IPS-18a (cell line): ENCODE data around the gene MICAL3.
"Not testable (repeated sequence)": the region's sequence is repeated elsewhere in the genome, so short reads cannot be mapped to it uniquely, and the experiment has no call there.

ENCODE experiments used
- H3K27ac ChIP-seq: one replicate; pipeline ENCODE4 v1.5.1; 2013; ENCODE audit warnings: low read length
- H3K27me3 ChIP-seq: one replicate; pipeline ENCODE4 v1.6.1; 2013; ENCODE audit warnings: mild to moderate bottlenecking, low read length; ENCODE audit not compliant: control insufficient read depth, insufficient read depth
- H3K36me3 ChIP-seq: one replicate; pipeline ENCODE4 v1.6.1; 2013; ENCODE audit warnings: low read depth, low read length; ENCODE audit not compliant: control insufficient read depth
- H3K4me1 ChIP-seq: one replicate; pipeline ENCODE4 v1.6.1; 2013; ENCODE audit warnings: low read depth, low read length; ENCODE audit not compliant: control insufficient read depth
- H3K4me3 ChIP-seq: one replicate; pipeline ENCODE4 v1.5.1; 2013; ENCODE audit warnings: low read length
- H3K9ac ChIP-seq: one replicate; pipeline ENCODE4 v1.6.1; 2013; ENCODE audit warnings: mild to moderate bottlenecking, low read length, moderate library complexity
- H3K9me3 ChIP-seq: one replicate; pipeline ENCODE4 v1.6.1; 2013; ENCODE audit warnings: low read depth, low read length; ENCODE audit not compliant: control insufficient read depth

Gene MICAL3

DNA sequence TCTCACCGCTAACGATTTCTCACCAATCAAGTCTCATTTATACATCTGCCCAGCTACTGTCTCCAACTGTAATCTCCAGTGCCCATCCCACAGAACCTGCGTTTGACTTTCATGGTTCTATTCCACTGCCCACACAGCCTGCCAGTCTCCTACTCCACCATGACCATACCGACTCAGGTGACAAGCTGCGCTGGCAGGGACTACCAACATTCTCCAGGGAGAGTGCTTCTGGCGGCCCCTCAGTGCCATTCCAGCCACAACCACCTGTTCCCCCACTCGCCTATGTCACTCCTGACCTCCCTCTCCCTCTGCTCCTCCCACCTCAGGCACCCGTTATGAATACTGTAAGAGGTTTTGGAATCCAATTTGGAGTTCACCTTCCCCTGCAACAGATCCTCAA lies 141.6 kb downstream of the MICAL3 start:
- H3K4me1 ChIP-seq, result no peaks in the 10 kb centered on the region
- peaks cover 10% of the 10 kb centered on the region for H3K36me3 ChIP-seq

DNA sequence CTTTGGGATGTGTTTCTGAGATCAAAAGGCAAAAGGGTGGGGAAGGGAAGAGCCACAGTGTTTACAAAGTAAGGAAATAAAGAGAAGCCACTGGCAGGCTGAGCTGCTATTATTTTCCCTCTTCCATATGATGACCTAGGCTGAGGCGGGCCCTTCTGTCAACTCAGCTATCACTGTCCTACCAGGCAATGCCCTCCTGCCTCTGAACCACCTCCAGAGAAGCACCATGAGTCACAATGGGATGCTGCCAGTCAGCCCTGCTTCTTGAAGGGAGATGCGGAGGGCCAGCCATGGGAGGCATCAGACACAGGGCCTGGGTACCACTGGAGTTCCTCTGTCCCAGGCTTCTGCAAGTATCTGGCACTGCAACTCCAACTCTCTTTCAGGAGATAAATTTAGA lies 142.2 kb downstream of the MICAL3 start:
- H3K27ac ChIP-seq, result no peak overlapping the region
- peaks cover 36% of the 10 kb centered on the region for H3K27me3 ChIP-seq
- H3K4me1 ChIP-seq, result no peaks in the 10 kb centered on the region
- no peak overlapping the region for H3K9ac ChIP-seq
- peaks cover 10% of the 10 kb centered on the region for H3K36me3 ChIP-seq
- H3K9me3 ChIP-seq, result no peaks in the 10 kb centered on the region
- no peak overlapping the region for H3K4me3 ChIP-seq

More for the DNA sequence above, 141.6 kb downstream of the MICAL3 start:
- H3K9ac ChIP-seq, result no peak overlapping the region
- no peaks in the 10 kb centered on the region for H3K9me3 ChIP-seq
- H3K27ac ChIP-seq, result no peak overlapping the region
- peaks cover 30% of the 10 kb centered on the region for H3K27me3 ChIP-seq
- no peak overlapping the region for H3K4me3 ChIP-seq

DNA sequence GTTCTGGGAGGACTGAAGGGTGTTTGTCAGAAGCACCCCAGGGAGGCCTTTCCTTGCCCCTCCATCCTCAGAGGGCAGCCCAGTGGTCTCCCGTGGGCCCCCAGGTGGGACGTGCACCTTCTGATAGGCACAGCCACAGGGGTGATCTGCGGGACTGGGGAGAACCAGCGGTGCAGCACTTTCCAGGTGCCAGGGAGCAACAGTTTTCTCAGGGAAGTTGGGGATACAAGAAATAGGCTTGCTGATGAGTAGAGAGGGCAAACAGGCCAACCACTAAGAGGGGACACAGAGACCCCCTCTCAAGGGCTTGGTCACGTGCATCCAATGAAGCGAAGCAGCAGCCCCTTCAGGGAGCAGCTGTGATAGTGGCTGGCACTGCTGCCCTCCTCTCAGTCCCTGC lies 143.0 kb downstream of the MICAL3 start:
- no peaks in the 10 kb centered on the region for H3K4me1 ChIP-seq
- peaks cover 10% of the 10 kb centered on the region for H3K36me3 ChIP-seq
- no peak overlapping the region for H3K9ac ChIP-seq

DNA sequence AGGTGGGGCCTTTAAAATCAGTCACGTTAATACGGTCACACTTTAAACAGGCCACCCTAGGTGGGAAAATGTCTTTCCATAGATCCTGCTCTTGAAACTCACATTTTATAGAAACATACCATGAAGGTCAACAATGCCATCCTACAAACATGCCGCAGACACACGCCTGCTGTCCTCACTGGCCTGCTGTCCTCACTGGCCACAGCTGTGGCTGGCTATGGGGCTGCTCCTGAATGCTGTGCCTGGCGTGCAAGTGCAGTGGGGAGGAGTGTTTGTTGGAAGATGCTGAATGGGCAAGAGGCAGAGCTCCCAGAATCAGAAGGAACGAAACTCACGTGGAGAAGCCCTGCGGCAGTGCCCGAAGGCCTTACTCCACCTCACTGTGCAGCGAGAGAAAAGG lies 143.9 kb downstream of the MICAL3 start:
- H3K9me3 ChIP-seq, result no peaks in the 10 kb centered on the region
- H3K4me1 ChIP-seq, result no peaks in the 10 kb centered on the region
- H3K36me3 ChIP-seq, result peaks cover 4% of the 10 kb centered on the region
- H3K9ac ChIP-seq, result no peak overlapping the region
- no peak overlapping the region for H3K4me3 ChIP-seq
- H3K27me3 ChIP-seq, result peaks cover 53% of the 10 kb centered on the region
- no peak overlapping the region for H3K27ac ChIP-seq

More for the DNA sequence above, 143.0 kb downstream of the MICAL3 start:
- H3K27ac ChIP-seq, result no peak overlapping the region
- no peak overlapping the region for H3K4me3 ChIP-seq
- no peaks in the 10 kb centered on the region for H3K9me3 ChIP-seq
- peaks cover 44% of the 10 kb centered on the region for H3K27me3 ChIP-seq

DNA sequence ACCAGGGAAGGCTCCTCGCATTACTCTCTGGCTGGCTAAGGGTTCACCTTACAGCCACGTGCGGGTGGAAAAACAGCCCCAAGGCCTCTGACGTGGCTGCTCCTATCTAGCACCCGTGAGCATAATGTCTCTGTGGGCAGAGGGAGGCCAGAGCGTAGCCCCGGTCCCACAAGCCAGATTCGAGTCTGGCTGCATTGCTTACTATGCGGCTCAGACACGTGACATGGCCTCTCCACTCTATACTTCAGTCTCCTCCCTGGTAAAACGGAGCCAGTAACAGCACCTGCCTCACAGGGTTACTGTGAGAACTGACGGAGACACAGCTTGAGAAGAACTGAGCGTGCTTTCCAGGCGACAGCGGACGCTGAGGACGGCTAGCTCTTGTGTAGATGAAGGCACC lies 144.3 kb downstream of the MICAL3 start:
- Histone ChIP-seq H3K4me1 (no peaks in the 10 kb centered on the region), H3K27me3 (peaks cover 57% of the 10 kb centered on the region), H3K9me3 (no peaks in the 10 kb centered on the region), H3K9ac (no peak overlapping the region), H3K27ac (no peak overlapping the region), H3K36me3 (peaks cover 2% of the 10 kb centered on the region), H3K4me3 (no peak overlapping the region)

DNA sequence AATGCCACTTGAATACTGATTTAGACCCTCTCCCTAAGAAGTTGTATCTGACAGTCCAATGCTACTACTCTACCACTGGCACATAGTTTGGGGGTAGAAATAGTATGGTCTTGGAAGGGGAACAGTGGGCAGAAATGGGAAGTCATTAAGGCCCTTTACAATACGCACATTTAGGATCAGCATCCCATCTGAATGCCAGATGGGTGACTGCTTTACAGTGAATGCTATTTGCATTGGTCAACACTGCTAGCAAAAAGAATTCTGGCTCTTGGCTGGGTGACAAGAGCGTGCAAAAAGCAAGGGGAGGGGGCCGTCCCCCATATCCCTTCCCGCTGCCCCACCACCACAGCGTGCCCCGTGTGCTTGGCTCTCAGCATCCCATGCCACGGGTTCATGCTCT lies 145.4 kb downstream of the MICAL3 start:
- H3K36me3 ChIP-seq, result peaks cover 5% of the 10 kb centered on the region
- peaks cover 68% of the 10 kb centered on the region for H3K27me3 ChIP-seq
- H3K4me3 ChIP-seq, result no peak overlapping the region
- no peak overlapping the region for H3K9ac ChIP-seq
- no peaks in the 10 kb centered on the region for H3K4me1 ChIP-seq
- H3K27ac ChIP-seq, result no peak overlapping the region
- H3K9me3 ChIP-seq, result no peaks in the 10 kb centered on the region

DNA sequence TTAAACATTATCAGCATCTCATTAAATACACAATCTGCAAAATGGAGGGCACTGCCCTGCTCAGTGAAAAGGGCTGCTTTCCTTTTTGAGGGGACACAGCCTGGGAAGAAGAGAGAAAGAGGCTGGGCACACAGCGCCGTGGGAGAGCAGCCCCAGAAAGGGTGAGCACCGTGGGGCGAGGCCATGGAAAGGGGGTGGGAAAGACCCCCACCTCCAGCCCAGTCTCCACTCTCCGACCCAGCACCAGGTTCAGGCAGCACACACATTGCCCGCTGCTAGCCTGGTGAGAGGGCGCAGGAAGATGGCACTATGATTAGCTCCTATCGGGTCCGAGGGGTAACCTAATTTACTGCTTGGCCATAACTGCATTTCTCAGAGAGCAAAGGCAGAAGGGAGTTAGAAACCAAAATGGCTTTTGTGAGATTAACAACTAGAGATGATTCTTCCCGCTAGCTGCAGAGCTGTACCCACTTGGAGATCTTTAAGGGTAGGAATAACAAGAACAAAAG lies 146.1 kb downstream of the MICAL3 start:
- Histone ChIP-seq H3K9ac (no peak overlapping the region), H3K27ac (no peak overlapping the region), H3K4me3 (no peak overlapping the region), H3K27me3 (peaks cover 69% of the 10 kb centered on the region), H3K4me1 (no peaks in the 10 kb centered on the region), H3K36me3 (peaks cover 5% of the 10 kb centered on the region), H3K9me3 (no peaks in the 10 kb centered on the region)

DNA sequence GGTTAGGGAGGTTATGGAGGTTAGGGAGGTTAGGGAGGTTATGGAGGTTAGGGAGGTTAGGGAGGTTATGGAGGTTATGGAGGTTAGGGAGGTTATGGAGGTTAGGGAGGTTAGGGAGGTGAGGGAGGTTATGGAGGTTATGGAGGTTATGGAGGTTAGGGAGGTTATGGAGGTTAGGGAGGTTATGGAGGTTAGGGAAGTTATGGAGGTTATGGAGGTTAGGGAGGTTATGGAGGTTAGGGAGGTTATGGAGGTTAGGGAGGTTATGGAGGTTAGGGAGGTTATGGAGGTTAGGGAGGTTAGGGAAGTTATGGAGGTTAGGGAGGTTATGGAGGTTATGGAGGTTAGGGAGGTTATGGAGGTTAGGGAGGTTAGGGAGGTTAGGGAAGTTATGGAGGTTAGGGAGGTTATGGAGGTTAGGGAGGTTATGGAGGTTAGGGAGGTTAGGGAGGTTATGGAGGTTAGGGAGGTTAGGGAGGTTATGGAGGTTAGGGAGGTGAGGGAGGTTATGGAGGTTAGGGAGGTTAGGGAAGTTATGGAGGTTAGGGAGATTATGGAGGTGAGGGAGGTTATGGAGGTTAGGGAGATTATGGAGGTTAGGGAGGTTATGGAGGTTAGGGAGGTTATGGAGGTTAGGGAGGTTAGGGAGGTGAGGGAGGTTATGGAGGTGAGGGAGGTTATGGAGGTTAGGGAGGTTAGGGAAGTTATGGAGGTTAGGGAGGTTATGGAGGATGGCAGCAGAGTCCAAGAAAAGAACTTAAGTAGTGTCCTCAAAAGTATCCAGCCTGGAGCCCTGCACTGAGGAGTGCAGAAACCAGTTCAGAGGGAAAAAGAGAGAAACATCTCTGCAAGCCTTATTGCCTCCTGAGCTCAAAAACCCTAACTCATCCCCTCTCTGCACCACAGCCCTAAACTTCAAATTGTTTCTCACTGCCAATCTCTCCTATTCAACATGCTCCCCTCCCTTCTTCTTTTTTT lies 147.2 kb downstream of the MICAL3 start:
- H3K27ac ChIP-seq, H3K4me3 ChIP-seq, H3K9me3 ChIP-seq, H3K36me3 ChIP-seq, H3K9ac ChIP-seq, H3K4me1 ChIP-seq: not testable (repeated sequence)
- peaks cover 69% of the 10 kb centered on the region for H3K27me3 ChIP-seq

DNA sequence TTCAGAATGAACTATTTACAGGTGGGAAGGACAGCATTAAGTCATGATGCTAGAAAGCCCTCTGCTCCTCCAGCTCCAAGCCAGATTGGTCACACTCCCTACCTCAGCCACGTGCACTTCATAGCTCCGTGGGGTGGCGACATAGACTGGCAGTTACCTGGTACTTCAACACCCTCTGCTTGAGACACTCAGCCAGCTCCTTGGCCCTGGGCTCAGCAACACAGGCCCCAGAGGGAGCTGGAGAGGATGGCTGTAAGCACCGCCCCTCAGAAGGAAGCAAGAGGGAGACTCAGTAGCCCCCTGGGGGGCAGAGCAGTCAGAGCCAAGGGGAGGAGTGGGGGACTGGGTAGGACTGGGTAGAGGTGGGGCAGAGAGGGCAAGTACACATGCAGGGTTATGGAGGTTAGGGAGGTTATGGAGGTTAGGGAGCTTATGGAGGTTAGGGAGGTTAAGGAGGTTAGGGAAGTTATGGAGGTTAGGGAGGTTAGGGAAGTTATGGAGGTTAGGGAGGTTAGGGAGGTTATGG lies 148.0 kb downstream of the MICAL3 start:
- Histone ChIP-seq H3K4me1 (no peaks in the 10 kb centered on the region), H3K9ac (no peak overlapping the region), H3K4me3 (no peak overlapping the region), H3K27me3 (peaks cover 69% of the 10 kb centered on the region), H3K36me3 (peaks cover 13% of the 10 kb centered on the region), H3K27ac (no peak overlapping the region), H3K9me3 (no peaks in the 10 kb centered on the region)

DNA sequence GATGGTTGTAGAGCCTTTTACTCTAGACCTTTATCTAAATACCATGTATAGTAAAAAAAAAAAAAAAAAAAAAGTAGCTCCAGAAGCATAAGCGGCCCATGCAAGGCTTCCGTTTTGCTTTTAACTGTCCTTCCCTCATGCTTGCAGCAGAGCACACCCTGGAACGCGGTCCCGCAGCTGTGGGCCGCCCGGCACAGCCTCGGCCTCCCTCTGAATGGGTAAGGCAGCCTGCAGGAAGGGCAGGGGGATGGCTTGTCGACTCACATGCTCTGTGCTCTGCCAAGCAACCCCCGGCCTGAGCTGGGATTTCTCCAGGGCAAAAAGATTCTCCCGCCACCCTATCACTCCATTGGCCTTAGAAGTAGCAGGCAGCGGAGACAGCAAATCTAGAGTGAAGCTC lies 148.7 kb downstream of the MICAL3 start:
- Histone ChIP-seq H3K36me3 (peaks cover 19% of the 10 kb centered on the region), H3K27me3 (peaks cover 68% of the 10 kb centered on the region), H3K27ac (no peak overlapping the region), H3K9me3 (no peaks in the 10 kb centered on the region), H3K4me1 (no peaks in the 10 kb centered on the region), H3K9ac (no peak overlapping the region), H3K4me3 (no peak overlapping the region)

DNA sequence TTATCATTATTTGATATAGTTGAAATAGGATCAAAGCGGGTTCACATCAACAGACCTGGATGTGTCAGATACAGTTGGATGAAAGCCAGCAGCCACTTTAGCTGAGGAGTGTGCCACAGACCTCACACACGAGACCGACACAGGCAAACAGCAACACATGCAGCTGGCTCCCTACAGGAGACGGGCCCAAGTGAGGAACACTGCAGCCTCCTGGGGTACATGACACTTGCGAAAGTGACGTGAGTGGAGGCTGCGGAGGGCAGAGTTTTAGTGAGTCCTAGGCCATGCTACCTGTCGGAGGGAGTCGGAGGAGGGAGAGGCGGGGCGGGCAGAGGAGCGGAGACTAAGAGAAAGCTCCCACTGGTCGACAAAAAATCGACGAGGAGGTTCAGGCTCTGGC lies 149.2 kb downstream of the MICAL3 start:
- no peaks in the 10 kb centered on the region for H3K9me3 ChIP-seq
- no peak overlapping the region for H3K4me3 ChIP-seq
- no peaks in the 10 kb centered on the region for H3K4me1 ChIP-seq
- no peak overlapping the region for H3K27ac ChIP-seq
- H3K27me3 ChIP-seq, result peaks cover 63% of the 10 kb centered on the region
- no peak overlapping the region for H3K9ac ChIP-seq
- H3K36me3 ChIP-seq, result peaks cover 24% of the 10 kb centered on the region
